GM10847 (cell line): ENCODE data around the gene CCNY.

Source experiments
- POLR2A ChIP-seq: IDR thresholded peaks from 2 replicates; pipeline ENCODE4 v1.6.1; 2011; ENCODE audit not compliant: insufficient read length; ENCODE audit errors: extremely low read depth

CCNY gene

DNA sequence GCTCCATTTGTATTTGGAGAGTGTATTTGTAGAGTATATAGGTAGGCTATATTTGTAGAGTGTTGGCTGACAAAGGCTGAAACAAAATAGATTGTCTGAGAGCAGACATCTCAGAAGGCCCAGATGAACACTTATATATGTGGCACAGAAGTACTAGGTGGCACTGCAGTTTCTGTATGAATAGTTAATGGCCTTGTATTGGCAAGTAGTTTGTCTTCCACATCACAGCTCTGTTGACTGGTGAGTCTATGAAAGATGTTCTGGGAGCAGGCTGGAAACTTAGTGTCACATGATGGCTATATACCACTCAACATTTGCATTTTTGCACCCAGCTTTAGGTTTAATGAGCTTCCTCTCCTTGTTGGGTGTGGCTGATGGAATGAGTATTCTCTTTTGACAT is 51.9 kb downstream of the CCNY start:
- no peak for TF ChIP-seq POLR2A

DNA sequence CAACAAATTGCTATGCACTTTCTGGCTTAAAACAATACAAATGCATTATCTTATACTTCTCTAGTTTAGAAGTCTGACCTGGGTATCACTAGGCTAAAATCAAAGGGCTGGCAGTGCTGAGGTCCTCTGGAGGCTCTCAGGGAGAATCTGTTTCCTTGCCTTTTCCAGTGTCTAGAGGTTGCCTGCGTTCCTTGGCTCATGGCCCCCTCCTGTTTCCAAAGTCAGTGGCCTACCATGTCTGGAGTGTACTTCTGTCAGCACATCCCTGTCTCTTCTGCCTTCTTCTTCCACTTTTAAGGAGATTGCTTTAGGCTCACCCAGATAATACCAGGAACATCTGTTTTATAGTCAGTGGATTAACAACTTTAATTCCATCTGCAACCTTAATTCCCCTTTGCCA is 52.4 kb downstream of the CCNY start:
- TF ChIP-seq POLR2A: no peak

DNA sequence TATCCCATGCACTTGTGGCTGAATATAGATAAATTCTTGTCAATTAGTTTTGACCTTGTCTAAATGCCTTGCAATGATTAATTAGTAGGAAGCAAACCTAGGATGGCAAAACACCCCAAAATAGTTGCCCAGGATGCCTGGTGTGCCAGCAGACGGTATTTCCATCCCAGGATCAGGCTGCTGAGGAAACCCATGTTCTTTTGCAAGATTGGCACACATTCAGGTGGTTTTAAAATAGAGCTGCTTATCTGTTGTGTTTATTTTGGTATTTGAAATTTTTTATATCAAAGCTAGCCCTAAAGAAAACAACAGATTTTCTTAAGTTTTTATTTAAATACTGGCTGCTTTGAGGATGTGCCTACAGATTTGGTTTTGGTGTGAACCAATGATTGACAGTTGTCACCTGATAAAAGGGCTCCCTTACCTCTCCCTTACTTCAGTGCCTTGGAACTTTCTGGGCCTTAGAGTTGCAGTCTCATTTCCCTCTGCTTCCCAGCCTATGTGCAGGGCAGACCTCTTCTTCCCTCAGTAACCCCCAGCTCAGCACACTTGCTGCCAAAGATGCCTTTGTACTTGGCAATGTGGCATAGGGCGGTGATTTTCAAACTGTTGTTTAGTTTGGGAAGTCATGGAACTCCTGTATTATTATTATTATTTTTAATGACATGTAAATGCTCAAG is 54.0 kb downstream of the CCNY start:
- no peak for TF ChIP-seq POLR2A

DNA sequence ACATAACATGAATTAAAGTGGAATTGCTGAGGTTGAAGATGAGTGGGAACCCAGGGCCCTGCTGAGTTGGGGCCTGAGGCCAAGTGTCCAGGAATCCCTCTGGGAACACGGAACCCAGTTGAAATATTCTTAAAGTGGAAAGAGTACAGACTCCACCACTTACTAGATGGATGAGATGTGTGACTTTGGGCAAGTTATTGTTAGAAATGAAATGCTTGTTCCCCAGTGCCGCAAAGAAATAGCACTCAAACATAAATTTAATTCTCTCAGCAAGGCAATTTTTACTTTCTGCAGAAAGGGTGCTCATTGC is 54.5 kb downstream of the CCNY start:
- no peak for TF ChIP-seq POLR2A

DNA sequence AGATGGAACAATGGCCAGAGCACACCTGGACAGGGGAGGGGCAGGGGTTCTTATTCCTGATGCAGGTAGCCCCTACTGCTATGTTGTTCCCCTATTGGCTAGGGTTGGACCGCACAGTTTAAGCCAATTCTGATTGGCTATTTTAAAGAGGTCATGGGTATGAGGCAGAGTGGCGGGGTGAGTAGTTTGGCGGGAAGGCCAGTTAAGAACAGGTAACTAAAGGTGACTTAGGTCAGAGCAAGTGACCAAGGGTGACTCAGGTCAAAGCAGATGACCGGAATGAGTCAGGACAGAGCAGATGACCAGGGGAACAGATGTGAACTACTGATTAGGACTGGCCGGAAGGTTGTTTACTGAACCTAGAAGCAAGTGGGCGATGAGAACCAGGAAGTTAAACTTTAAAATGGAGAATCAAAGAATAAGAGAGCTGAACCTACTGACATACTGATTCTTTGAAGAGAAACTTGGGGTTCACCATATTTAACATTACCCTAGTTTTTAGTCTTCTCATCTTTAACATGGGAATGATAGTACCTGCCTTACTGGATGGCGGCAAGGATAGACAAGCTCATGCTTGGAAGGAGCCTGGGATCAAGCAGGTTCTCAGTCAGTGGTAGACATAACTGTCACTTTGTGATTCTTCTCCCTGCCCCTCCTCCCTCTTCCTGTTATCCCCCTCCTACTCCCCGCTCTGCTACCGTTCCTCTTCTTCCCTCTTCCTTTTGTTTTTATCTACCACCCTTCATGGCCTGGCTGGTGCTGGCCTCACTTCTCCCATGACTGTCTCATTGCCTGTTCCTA is 55.0 kb downstream of the CCNY start:
- no peak for TF ChIP-seq POLR2A

DNA sequence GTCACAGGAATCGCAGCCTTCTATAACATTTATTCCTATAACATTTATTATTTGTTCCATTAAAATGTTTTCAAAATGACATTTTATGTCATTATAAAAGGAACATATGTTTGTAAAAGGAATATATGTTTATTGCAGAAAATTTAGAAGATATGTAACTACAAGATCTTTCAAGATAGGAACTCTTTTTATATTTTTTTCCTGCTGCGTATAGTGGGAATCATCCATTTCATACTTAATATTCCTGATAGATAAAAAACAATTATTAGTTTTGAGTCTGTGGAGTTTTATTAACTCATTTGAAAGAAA is 55.6 kb downstream of the CCNY start:
- TF ChIP-seq POLR2A: no peak

DNA sequence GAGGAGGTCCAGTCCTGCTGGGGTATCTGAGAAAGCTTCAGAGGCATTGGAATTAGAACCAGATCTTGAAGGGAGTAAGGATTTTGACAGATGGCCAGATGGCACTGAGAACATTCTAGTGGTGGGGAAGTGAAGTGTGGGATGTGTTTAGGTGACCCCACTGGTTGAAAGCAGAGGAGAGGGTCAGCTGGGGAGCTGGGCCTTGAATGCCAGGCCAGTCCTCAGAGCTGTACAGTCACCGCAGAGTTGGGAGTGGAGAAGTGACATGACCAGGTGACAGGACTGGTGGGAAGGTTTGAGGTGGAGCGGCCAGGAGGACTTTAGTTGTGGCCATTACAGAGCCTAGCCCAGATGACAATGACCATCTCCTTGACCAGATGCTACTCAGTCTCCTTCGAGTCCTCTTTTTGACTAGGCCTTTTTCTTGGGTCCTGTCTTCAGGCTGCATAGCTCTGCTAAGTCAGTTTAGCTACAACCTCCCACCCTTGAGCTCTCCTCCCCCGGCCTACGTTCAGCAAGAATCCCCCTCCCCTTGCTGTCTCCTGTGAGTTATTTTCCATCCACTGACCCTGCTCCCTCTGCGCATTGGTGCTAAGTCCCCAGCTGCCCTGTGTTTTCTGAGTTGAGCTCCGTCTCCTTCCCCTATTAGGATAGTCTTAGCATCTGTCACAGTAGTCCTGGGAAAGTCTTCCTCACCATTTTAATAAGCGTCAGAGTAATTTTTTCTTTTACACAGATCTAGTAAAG is 56.3 kb downstream of the CCNY start:
- no peak for TF ChIP-seq POLR2A

DNA sequence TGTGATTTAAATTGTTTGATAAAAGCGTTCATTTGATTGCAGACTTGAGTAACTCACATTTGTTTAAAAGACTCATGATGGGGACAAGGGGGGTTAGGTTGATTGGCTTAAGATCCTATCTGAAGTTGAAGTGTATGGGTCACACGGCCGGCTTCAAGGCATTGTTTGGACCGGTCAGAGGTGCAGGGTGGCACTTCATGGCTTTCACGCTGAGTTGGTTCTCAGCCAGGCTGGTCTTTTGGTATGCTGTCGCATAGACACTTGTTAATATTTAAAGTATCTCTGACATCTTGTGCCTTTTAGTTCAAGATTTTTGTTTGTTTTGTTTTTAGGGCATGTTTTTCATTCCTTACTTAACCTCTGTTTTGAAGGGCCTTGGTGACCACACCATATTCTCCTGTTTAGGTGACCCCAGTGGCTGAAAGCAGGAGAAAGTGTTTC is 58.1 kb downstream of the CCNY start:
- no peak for TF ChIP-seq POLR2A

DNA sequence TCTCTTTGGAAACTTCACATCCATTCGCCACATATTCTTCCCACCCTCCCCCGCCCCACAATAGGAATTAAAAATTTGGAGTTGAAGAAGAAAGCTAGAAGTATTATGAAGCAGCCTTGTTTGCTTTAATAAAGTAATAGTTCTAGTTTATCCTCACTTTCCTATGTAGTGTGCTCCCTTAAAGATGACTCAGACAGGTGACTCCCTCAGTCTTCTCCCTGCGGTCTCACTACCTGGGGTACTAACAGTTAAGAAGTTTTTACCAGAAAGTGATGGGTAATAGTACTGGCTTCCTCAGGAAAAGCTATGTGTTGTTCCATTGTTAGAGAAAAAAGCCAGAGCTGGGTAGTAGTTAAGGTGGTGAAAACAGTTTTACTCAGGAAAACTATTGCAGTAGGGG is 58.6 kb downstream of the CCNY start:
- no peak for TF ChIP-seq POLR2A

DNA sequence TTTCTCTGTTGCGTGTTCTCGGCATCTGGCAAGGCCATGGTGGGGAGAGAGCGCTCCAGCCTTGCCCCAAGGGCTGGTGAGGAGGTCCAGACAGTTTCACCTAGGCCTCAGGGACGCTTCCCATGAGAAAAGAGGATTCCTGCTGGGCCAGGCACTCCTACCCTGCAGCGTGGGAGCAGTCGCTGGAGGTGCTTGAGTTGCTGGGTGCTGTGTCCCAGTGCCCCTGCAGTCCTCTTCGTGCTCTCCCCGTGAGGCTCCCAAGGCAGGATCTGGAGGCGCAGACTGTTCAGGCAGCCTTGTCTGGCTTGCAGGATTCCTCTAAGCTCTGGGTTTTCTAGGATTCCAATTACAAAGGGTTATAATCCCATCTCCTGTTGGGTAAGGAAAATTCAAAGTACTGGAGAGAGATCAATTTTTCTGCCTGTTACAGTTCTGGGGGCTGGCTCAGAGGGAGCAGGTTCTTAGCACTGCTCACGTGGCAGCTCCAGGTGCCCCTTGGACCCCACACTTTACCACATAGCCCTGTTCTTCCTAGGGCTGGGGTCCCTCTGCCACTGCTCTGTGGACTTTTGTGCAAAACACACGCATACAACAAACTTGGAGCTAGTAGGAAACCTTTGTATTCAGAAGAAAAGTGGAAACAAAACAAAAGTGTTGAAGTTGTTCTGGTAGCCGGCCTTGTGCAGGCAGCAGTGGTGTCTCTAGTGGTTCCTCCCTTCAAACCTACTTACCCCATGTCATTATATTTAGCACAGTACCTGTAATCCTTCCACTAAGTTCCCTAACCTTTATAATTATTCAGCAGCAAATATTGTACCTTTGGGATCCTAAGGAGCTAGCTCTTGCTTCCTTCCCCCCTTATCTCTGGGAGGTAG is 60.5 kb downstream of the CCNY start:
- TF ChIP-seq POLR2A: no peak

DNA sequence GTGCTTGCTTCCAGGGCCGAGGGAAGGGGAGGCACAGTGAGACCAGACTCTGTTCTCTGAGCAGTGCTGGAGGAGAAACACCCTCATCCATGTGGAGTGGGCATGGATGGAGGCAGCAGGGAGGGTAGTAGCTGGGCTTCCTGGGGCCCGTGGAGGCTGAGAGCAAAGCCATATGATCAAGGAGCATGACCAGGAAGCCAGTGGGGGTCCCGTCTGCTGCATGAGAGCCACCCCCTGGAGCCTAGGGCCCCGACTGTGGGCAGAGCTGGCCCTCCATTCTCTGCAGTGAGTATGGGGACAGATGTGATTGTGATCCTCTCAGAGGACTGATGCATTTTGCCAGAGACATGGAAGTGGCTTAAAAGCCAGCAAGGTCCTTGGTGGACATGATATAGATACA is 61.6 kb downstream of the CCNY start:
- TF ChIP-seq POLR2A: no peak

DNA sequence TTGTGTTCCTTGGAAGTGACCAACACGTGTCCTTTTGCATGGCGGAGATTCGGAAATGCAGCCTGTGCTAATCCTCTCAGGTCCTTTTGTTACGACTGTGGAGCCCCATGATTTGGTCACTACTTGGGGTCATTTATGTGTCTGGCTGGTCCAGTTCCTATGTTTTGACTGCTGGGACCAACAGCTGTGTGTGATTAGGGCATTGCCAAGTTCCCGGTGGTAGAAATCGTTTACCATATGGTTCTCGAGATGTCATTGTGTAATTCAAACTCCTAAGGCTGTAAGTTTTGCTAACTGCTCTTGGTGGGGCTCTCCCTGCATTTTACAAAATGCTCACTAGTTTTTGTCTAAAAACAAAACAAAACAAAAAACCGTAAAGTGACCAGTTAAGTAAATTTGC is 62.0 kb downstream of the CCNY start:
- TF ChIP-seq POLR2A: no peak

DNA sequence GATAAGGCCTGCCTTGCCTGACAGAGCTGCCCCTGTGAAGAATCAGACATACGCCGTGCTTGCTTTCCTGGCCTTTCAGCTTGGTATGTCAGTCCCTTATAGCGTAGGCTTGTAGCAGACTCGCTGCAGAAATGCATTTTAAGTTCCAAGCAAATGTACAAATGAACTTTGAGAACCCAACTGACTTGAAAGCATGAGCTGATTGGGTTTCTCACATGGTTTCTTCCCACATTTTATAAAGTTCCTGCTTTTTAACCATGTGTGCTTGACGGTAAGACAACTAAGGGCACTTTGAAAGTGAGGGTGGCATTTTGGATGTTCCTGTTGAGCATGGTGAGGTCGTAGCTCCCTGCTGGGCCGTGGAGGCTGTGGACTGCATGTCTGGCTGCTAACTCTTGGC is 62.6 kb downstream of the CCNY start:
- no peak for TF ChIP-seq POLR2A

DNA sequence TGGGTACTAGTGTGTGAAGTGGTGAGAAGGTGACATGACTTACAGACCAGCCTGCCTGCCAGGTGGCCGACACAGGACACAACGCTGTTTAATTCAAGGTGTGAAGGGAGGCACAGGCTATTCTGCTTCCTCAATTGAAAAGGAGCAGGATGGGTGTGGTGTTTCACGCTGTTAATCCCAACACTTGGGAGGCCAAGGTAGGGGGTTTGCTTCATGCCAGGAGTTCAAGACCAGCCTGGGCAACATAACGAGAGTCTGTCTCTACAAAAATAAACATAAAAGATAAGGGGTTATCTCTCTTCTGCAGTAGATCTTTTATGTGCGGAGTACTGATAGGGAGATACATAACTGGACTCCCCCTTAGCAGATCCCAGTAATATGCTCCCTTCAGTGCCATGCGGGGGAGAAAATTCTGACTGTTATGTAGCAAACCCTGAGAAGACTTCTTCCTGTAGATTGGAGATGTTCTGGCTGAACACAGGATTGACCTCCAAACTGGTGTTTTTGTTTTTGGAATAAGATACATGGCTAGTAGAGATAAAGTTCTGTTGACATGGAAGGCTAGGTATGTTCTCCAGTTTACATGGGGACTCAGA is 63.2 kb downstream of the CCNY start:
- no peak for TF ChIP-seq POLR2A
